PC-3 (cell line): ENCODE results near the gene TANGO2.

Source experiments
- EZH2 ChIP-seq: fragments of 300-600 bp; sonication (generic); IDR thresholded peaks from one replicate; pipeline ENCODE4 v1.6.1; 2017; ENCODE audit warnings: antibody characterized with exemption, mild to moderate bottlenecking, low read length; ENCODE audit not compliant: unreplicated experiment
- TF ChIP-seq, protein P1 (sequence below): fragments of 300-600 bp; sonication (generic); conservative IDR thresholded peaks from 2 replicates; pipeline ENCODE4 v1.5.1; 2017; ENCODE audit warnings: antibody characterized with exemption, low read depth, mild to moderate bottlenecking, low read length

DNA sequence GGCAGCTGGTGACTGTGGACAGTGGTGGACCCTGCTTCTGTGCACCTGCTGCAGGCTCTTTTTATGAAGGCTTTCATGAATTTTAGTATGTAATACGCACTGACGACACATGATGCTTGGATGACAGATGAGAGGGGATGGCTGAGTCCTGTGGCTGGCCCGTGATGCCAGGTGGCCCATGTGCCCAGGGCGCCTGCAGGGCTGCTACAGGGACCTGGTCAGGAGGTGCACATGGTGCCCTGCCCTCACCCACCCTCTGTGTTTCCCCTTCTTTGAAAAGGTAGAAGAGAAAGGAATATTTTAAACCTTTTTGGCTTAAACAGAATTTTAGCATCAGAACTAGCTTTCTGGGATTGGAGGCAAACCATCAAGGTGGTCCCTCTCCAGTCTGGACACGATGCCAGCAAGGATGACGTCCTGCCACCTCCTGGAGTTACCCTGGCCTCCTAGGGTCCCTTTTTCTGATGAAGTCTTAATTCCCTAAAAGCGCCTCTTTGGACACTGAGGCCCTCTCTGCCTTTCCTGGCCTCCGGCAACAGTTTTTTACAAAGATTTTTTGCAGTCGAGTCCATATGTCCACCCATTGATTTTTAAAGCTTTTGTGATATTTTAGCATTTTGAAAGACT is 89.6 kb downstream of the TANGO2 start:
- TF ChIP-seq, protein P1, sequence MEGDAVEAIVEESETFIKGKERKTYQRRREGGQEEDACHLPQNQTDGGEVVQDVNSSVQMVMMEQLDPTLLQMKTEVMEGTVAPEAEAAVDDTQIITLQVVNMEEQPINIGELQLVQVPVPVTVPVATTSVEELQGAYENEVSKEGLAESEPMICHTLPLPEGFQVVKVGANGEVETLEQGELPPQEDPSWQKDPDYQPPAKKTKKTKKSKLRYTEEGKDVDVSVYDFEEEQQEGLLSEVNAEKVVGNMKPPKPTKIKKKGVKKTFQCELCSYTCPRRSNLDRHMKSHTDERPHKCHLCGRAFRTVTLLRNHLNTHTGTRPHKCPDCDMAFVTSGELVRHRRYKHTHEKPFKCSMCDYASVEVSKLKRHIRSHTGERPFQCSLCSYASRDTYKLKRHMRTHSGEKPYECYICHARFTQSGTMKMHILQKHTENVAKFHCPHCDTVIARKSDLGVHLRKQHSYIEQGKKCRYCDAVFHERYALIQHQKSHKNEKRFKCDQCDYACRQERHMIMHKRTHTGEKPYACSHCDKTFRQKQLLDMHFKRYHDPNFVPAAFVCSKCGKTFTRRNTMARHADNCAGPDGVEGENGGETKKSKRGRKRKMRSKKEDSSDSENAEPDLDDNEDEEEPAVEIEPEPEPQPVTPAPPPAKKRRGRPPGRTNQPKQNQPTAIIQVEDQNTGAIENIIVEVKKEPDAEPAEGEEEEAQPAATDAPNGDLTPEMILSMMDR = no peak
- TF ChIP-seq EZH2 = no peak
